ENCODE data around the gene ALOX5. TPM values are rescaled to one million over a fixed set of nuclear protein-coding genes. Genes with fewer than 3 reads are reported as not detected.

ALOX5 gene
- total RNA-seq, 2 donors from 2014 or later: 20.1 to 46.5 TPM

- intact Hi-C loops (cut with DNase I): no loop called here
- no peak for DNase-seq (ENCODE audit: low spot score)
Measured at GRCh38 chr10:45433716-45434469, 59.9 kb downstream of the ALOX5 start.

GRCh38 chr10:45437587-45438465 lies 63.8 kb downstream of the ALOX5 start:
- intact Hi-C loops (cut with DNase I): no loop called here
- DNase-seq (ENCODE audit: low spot score): no peak

GRCh38 chr10:45438466-45439090 lies 64.6 kb downstream of the ALOX5 start:
- DNase-seq (ENCODE audit: low spot score): no peak
- intact Hi-C loops (cut with DNase I): no loop called here

DNA sequence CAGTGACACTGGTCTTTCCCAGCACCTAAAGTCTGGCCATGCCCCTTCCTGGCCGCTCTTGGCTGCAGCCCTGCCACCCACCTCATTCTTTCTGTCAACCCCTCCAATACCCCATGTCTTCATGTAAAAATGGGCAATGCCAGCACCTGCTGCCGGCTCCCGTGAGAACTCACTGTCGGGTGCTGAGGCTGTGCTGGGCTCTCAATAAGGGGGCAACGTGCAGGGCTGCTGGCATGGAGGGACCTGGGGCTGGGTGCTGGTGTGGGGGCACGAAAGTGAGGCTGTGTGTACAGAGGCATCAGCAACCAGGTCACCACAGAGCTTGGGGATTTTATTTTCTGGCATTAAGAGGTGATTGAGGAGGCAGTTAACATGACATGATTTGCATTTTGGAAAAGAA lies 65.3 kb downstream of the ALOX5 start:
- peak; percentile 60 for DNase-seq (ENCODE audit: low spot score)
- intact Hi-C loops (cut with DNase I): no loop called here

DNA sequence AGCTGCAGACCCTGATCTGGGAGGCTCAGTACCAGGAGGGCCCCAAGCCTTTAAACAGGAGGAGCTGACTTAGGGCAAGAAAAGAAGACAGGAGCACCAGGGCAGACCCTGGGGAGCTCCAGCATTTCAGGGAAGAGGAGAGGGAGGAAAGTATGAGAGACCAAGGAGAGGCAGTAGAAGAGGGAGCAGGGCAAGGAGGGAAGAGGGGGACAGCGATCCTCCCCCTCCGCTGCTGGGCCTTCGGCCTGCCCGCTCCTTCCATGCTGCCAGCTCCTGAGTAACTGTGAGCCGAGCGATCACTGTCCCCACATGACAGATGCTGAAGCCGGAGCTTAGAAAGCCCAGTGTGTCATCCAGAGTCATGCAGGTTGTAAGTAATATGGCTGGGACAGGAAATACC lies 65.9 kb downstream of the ALOX5 start:
- no peak for DNase-seq (ENCODE audit: low spot score)
- intact Hi-C loops (cut with DNase I): no loop called here

DNA sequence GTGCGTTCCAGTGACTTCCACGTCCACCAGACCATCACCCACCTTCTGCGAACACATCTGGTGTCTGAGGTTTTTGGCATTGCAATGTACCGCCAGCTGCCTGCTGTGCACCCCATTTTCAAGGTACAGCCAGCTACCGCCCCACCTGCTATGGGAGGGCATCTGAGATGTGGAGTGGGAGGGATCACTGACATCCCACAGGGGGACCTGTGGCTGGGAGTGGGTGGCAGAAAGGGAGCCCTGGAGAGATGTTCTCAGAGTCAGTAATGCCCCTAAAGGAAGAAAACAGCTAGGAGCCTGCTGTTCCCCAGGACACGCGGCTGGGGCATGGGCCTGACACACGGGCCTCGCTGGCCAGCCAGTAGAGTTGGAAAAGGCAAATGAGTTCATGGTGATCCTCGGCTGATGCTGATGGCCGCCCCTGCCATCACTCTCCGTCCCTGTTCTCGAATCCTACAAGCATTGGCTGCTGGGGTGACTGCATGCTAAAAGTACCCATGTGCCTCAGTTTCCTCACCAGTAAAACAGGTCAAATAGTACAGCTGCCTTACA lies 66.6 kb downstream of the ALOX5 start:
- no peak for DNase-seq (ENCODE audit: low spot score)
- intact Hi-C loops (cut with DNase I): no loop called here

DNA sequence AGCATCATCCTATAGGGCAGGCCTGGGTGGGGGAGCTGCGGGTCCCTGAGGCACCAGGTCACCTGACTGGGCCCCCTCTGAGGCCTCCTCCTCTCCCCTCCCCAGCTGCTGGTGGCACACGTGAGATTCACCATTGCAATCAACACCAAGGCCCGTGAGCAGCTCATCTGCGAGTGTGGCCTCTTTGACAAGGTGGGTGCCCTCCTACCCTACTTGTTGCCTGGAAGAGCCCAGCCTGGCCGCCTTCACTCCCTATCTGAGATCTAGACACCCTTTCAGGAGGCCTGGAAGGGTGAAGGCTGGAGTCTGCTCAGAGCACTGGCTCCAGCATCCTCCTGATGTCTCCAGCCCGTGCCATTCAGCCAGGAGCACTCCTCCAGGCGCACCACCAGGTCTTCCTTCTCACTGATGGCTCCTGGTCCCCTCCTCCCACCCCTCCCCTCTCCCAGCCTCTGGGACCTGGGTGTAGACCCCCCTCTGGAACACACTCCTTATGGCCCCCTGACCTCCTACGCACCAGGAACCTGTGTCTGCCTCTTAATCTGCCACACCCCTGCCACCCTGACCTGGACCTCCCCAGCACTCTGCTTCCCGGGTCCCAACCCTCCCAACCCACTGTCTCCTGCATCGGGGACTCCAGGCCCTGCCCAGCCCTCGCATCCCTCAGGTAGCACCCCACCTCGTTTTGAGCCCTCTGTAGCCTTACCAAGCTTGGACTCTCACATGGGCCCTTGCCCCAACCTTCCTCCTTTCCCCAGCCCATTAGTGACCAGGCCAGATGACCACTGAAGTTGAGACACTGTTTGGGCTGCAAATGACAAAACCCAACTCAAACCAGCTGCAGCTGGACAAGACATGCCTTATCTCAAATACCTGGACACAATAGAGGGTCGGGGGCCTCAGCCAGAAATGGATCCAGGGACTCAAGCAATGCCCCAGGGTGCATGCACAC lies 67.5 kb downstream of the ALOX5 start:
- DNase-seq (ENCODE audit: low spot score): peak; percentile 56
- intact Hi-C loops (cut with DNase I): no loop called here

GRCh38 chr10:45442251-45442650 lies 68.2 kb downstream of the ALOX5 start:
- intact Hi-C loops (cut with DNase I): no loop called here
- DNase-seq (ENCODE audit: low spot score): peak; percentile 67

DNA sequence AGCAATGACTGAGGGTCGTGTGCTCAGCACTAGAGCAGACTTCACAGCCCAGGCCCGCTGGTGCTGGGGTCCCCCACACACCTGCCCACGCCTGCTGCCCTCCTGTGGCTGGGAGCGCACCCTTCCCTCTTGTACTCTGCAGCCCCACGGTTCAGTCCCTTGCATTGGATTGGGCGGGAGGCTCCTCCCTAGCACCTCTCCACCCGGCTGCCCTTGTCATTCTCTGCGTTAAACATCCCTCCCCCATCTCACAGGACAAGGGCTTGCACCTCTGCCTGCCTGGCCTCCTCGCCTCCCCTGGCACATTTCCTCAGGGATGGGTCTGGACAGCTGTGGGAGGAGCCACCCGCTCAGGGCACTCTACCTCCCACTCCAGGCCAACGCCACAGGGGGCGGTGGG lies 68.6 kb downstream of the ALOX5 start:
- intact Hi-C loops (cut with DNase I): no loop called here
- peak; percentile 48 for DNase-seq (ENCODE audit: low spot score)

DNA sequence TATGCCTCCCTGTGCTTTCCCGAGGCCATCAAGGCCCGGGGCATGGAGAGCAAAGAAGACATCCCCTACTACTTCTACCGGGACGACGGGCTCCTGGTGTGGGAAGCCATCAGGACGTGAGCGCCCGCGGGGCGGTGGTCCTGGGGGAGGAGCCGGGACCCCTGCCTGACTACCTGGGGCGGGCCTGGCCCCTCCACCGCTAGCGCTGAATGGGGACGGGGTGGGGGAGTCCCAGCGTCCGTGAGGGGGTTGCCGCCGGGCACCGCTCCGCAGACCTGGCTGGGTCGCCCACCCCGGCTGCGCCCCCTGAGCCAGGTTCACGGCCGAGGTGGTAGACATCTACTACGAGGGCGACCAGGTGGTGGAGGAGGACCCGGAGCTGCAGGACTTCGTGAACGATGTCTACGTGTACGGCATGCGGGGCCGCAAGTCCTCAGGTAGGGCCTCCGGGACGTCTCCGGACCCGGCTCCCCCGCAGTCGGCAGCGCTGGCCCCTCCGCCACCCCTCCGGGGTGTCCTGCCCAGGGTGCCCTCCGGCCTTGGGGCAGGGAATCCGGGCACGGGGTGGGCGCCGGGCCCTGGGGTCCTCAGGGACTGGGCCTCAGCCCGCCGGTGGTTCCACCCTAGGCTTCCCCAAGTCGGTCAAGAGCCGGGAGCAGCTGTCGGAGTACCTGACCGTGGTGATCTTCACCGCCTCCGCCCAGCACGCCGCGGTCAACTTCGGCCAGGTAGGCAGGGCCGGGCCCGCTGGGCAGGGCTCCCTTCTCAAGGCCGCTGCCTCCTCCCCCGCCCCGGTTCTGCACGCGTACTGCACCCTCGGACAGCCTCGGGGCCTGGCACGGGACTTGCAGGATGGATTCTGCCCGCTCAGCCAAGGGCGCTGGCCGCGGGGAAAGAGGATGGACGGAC lies 69.3 kb downstream of the ALOX5 start:
- intact Hi-C loops (cut with DNase I): no loop called here
- peak; percentile 79 for DNase-seq (ENCODE audit: low spot score)

DNA sequence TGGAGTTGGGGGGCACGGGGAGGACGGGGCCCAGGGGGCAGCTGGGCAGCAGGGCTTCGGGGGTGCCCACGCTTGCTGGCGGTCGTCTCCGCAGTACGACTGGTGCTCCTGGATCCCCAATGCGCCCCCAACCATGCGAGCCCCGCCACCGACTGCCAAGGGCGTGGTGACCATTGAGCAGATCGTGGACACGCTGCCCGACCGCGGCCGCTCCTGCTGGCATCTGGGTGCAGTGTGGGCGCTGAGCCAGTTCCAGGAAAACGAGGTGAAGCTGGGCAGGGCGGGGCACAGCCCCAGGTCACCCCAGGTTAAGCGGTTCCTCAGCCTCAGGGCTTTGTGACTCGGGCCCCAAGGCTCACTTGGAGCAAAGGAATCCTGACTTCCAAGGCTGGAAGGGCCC lies 70.0 kb downstream of the ALOX5 start:
- peak; percentile 76 for DNase-seq (ENCODE audit: low spot score)
- intact Hi-C loops (cut with DNase I): no loop called here

DNA sequence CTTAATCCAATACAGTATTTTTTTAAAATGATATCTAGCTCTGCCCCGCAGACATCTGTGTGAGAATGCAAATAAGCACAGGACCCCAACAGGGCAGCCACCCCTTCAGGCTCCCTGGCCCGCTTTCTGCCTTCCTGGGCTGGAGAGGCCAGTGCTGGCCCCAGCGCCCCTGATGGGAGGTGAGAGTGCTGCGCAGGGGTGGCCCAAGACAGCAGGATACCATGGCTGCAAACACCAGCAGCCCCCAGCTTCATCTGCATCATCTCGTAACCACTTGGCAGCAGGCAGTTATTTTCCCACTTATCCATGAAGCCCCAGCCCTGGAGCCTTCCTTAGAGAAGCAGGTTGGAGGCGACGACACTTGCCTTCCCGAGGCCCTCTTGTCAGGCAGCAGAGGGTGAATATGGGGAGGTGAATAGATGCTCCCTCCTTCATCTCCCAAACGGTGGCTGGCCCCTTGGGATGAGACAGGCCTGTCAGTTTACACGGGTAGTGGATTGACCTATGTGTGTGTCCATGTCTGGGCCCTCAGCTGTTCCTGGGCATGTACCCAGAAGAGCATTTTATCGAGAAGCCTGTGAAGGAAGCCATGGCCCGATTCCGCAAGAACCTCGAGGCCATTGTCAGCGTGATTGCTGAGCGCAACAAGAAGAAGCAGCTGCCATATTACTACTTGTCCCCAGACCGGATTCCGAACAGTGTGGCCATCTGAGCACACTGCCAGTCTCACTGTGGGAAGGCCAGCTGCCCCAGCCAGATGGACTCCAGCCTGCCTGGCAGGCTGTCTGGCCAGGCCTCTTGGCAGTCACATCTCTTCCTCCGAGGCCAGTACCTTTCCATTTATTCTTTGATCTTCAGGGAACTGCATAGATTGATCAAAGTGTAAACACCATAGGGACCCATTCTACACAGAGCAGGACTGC lies 71.2 kb downstream of the ALOX5 start:
- intact Hi-C loops (cut with DNase I): no loop called here
- DNase-seq (ENCODE audit: low spot score): peak; percentile 73

GRCh38 chr10:45446858-45447257 lies 72.8 kb downstream of the ALOX5 start:
- intact Hi-C loops (cut with DNase I): no loop called here
- no peak for DNase-seq (ENCODE audit: low spot score)

- DNase-seq (ENCODE audit: low spot score): no peak
- intact Hi-C loops (cut with DNase I): no loop called here
Measured at GRCh38 chr10:45447416-45447815, 73.4 kb downstream of the ALOX5 start.

GRCh38 chr10:45450866-45451265 lies 76.8 kb downstream of the ALOX5 start:
- intact Hi-C loops (cut with DNase I): no loop called here
- no peak for DNase-seq (ENCODE audit: low spot score)

GRCh38 chr10:45451407-45451806 lies 77.4 kb downstream of the ALOX5 start:
- DNase-seq (ENCODE audit: low spot score): no peak
- intact Hi-C loops (cut with DNase I): no loop called here

- intact Hi-C loops (cut with DNase I): no loop called here
Measured at GRCh38 chr10:45452268-45452667, 78.3 kb downstream of the ALOX5 start.

More at GRCh38 chr10:45452268-45452667, 78.3 kb downstream of the ALOX5 start:
- no peak for DNase-seq (ENCODE audit: low spot score)
